ENCODE results near the gene TECRL.

GRCh38 chr4:64432674-64433073 is 23.4 kb upstream of the TECRL start:
- TF ChIP-seq CTCF (IDR thresholded peaks at IDR 0.05) (no peak), EZH2phosphoT487 (IDR thresholded peaks at IDR 0.05) (no peak)

Data from neural progenitor cell (in vitro differentiated cells).